GM19324 (cell line): ENCODE data around the gene IFT88.
"Not testable (repeated sequence)": the region's sequence is repeated elsewhere in the genome, so short reads cannot be mapped to it uniquely, and the experiment has no call there.

Experiments used
- ATAC-seq: cut with Tn5 transposase; IDR thresholded peaks from one replicate; pipeline ENCODE4 v1.9.1; 2021; ENCODE audit warnings: mild to moderate bottlenecking, moderate library complexity; ENCODE audit not compliant: unreplicated experiment, low FRiP score

The IFT88 gene

DNA sequence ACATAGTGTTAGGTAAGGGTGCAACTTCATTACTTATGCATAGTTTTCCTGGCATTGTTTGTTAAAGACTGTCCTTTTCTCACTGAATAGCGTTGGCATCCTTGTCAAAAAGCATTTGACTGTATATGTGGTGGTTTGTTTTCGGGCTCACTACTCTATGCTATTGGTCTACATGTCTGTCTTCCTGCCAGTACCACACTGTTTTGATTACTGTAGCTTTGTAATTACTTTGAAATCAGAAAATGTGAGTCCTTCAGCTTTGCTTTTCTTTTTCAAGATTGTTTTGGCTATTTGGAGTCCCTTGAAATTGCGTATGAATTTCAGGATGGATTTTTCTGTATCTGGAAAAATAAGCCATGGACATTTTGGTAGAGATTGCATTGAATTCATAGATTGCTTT lies 56.0 kb downstream of the IFT88 start:
- ATAC-seq: no peak

DNA sequence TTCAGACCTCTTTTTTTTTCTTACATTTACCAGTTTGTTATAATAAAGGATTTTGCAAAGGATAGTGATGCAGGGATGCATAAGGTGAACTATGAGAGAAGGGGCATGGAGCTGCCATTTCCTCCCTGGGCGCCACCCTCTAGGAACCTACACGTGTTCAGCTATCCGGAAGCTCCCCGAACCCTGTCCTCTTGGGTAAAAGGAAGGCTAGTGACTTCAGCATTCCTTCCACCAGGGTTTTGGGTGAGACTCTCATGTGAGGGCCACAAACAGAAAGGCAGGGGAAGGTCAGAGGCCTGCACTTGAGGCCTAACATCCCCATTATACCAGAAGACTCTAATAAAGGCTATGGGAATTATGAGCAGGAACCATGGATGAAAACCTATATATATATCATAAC lies 57.3 kb downstream of the IFT88 start:
- no peak for ATAC-seq

DNA sequence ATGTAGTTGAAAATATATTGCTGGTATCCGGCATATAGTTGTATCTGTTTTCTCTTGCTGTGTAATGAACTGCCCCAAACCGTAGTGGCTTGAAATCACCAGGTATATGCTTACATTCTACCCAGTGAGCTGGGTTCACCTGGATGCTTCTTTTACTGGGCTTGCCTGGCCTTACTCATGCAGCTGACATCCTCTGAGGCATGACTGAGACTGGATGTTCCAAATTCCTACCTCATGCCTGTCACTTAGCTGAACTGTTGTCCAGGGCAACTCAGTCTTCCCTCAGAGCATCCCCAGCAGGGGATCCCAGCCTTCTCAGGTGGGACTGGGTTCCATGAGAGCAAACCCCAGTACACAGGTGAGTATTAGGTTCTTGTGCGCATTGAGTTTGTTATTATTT lies 66.8 kb downstream of the IFT88 start:
- ATAC-seq: no peak

DNA sequence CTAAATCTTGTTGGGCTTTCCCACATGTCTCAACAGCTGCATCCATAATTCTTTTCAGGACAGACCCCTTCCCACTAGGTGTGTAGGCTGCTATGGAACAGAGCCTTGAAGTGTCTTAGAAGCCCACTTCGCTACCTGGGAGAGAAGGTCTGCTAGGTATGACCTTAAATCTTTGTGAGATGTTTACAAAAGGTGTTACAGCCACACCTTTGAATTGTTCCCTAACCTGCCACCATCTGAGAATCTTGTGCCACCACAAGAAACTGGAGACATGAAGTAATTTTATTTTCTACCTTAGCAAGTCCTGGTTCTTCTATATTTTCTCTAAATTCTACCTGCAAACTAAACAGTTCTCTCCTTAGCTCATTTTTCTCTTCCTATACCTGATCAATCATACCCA lies 69.1 kb downstream of the IFT88 start:
- ATAC-seq: no peak

DNA sequence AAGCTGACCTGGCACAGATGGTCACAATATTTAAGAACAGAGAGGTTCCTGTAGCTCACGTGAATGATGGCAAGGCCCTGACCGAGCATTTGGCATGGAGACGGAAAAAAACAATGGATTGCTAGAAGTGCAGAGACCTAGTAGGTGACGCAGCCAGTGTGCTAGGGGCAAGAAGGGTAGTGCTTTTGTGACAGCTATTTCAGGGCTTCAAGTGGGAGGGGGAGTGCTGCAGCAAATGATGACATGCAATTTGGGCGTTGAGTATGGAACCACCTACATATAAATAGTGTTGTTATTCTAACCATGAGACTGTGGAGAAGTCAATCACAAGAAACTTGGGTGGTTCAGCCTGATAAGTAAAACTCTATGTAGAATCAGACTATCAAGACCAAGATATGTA lies 70.9 kb downstream of the IFT88 start:
- no peak for ATAC-seq

DNA sequence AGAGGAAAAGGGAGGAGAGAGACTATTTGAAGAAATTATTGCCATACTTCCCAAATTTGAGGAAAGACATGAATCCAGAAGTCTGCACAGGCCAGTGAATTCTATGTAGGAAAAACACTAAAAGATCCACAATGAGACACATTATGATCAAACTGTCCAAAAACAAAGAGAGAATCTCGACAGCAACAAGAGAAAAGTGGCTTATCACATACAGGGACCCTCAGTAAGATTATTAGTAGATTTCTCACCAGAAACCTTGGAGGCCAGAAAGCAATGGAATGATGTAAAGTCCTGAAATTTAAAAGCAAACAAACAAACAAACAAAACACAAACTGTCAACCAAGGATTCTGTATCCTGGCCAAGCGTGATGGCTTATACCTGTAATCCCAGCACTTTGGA lies 80.8 kb downstream of the IFT88 start:
- no peak for ATAC-seq

DNA sequence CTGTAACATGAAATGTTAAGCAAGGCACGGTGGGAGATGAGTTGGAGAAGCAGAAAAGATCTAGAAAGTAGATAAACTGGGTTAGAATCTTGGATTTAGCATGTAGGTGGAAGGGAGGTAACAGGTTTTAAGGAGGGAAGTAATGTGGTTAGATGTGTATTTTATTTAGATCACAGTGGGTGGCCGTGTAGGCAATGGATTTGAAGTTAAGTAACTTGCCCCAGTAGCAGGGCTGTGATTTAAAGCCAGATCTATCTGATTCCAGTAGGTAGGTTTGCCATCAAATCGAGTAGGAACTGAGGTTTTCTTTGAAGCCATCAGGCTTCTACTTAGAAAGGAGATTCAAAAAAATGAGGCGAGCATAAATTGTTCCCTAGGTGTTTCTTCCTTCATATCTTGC lies 86.0 kb downstream of the IFT88 start:
- no peak for ATAC-seq

DNA sequence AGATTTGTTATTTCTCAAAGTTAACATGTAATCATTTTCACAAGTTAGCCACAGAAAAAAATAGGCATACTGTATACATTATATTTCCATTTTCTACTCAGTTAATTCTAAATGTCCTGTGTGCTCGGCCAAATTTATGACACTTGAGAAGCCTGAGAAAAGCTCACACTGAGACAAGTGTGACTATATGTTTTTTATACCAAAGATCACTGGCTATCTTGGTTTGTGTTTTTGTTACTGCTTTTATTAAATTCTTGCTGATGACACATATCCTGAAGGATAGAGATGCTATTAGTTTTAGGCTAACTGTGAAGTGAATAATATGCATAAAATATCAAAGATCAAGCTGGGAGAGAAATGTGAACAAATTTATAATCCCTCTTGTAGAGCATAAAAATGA lies 87.2 kb downstream of the IFT88 start:
- ATAC-seq: no peak

DNA sequence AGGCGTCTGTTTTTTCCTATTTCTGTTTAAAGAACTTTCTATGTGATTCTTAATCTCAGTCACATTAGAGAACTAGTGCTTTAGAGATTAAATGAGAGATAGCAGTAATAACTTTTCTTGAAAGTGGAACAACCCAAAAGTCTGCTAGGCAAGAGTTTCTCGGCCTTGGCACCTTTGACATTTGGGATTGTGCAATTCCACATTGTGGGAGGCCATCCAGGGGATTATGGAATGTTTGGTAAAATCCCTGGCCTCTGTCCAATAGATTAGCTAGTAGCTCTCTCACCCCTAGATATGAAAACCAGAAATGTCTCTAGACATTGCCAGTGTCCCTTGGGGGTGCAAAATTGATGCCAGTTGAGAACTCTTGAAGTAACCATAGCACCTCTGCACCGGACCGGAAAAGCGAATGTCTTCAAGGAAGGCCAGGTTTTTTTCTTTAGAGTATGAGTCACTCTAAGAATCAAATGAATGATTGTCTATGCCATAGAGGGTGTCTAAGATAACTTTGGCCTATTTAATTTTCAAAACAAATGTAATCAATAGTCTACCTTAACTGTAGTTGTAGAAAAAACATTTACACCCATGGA lies 91.6 kb downstream of the IFT88 start:
- ATAC-seq: no peak

DNA sequence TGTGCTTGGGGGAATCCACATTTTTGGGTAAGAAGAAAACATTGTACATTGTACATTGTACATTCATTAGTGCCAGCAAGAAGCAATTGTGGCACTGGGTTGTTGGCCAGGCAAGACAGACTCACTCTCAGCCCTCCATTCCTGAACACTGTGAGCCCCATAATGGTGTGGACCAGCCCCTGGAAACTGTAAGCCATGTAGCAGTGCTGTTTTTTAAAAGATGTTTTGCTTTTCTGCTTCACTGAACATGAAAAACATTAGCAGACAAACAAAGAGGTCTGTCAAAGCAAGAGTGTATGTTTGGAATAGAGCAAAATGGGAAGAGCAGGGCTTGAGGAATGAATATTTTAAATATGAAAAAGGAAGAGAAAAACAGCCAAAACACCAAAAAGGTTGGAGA lies 97.4 kb downstream of the IFT88 start:
- no peak for ATAC-seq

DNA sequence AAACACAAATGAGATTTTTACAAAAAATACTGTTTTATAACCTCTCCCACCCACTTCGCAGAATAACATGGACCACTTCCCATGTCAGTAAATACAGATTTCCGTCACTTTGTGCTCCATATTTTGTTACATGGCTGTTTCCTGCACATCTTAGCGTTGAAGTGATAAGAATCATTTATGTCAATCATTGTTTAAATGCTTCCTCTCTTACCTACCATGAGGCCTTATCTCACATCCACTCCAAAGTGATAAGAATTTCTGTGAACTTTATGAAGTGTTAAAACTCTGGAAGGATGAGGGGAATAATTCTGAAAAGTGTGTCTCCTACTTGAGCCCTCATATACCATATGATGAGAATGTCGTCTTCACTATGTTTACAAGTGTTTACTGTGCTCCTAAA lies 100.0 kb downstream of the IFT88 start:
- no peak for ATAC-seq

DNA sequence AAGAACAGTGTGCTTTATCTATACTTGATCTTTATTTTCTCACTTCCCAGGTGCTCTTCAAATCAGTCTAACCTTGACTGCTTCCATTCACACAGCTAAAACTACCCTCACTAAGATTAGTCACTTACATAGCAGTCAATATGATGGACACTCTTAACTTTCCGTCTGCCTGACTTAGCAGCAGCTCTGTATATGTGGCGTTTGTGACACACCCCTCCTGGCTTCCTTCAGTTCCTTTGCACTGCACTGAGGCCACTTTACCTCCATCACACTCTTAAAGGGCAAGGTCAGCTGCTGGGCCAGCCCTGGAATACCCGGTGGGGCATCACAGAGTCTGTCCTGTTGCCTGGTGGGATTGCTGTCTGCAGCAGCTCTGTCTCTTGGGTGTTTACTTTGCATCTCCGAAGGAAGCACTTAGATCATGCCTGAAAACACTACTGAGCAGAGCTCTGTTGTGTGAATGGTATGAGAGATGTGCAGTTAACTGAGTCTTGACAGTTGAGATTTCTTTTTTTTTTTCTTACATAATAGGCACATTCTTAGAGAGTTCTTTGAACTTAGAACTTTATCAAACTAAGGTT lies 101.0 kb downstream of the IFT88 start:
- ATAC-seq: no peak

DNA sequence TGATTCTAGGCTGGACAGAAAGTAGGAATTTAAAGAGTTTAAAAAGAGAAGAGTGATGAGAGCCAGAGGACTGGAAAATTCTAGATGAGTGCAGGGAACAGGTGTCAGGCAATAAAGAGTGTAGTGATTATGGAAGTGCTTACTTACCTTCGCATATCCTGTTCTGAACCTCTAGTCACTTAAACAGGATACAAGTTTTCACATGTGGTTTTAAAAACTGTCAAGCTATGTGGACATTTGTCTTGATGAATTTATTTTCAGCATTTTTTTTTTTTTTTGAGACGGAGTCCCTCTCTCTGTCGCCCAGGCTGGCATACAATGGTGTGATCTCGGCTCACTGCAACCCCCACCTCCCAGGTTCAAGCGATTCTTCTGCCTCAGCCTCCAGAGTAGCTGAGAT lies 102.2 kb downstream of the IFT88 start:
- no peak for ATAC-seq

DNA sequence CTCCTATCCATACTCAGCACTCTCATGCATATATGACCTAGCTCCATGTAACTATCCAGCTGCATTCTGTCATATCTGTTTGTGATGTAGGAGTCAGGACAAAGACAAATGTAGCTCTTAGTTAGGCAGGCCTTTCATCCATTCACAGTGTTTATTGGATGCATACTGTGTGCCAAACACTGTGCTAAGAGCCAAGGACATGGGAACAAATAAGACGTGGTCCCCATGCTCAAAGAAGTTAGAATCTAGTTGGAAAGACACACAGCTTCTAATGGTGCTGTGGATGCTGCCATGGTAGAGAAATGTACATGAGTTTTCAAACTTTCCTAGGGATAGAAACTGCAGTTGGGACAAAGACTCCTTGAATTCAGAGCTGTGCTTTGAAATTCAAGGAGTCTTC lies 104.8 kb downstream of the IFT88 start:
- ATAC-seq: no peak

DNA sequence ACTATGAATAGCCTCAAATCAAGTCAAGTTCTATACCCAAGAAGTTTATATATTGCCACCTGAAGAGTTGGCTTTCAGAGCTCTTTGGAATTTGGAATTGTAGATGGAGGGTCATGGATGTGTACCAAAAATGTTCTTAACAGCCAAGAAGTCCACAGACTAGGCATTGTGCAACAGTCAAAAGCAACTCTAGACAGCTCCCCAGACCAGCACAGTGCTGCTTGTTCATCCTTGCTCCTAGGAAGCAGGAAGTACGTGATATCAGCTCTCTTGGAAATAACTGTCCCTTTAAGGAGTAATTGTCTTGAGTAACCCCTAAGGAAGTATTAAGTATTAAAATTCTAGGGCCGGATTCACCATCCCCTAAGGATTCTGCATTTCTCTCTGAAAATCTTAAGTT lies 105.8 kb downstream of the IFT88 start:
- no peak for ATAC-seq

DNA sequence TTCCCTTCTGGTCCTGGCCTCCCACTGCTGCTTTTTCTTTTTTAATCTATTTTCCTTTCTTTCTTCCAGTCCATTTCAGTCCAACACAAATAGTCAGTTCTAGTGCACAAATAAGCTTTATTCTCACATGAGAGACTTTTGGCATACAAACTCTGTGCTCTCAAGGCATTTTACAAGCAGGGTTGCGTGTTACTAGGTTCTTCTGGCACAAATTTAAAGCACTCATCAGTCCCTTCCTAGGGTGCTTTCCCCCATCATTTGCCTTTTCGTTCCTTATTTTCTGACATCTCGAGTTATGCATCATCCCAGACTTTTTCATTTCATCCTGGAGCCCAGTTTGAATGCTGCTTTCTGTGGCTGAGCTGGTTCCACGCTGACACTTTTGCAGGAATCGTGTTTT lies 106.8 kb downstream of the IFT88 start:
- no peak for ATAC-seq

DNA sequence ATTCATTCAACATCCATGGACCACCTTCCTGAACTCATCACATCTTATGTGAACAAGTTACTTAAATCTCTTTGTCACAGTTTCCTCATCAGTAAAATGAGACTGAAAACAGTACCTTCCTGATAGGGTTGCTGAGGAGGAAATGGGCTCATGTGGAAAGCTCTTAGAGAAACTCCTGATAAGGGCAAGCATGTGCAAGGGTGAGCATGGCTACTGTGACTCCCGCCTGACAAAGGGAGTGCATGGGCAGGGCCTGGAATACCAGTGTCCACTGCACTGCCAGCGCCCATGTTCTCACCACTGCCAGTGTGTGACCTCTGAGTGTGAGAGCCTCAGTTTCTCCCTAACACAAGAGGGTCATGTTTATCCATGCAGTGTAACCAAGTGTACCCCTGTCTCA lies 109.3 kb downstream of the IFT88 start:
- no peak for ATAC-seq

DNA sequence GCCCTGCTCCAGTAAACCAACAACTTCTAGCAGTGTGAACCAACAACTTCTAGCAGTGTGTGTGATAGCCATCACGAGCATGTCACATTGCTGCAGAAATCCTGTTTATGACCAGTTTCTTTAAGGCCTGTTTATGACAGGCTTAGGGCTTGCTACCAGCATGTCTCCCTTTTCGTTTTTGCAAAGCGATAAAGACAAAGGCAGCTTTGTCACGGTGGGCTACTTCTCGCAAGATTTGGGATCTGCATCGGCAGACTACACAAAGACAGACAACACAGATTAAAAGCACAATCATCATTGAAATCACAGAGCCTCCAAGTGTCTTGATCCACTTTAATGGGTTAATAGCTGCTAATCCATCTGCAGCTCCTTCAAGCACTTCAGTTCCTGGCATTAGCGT lies 111.6 kb downstream of the IFT88 start:
- ATAC-seq: not testable (repeated sequence)

DNA sequence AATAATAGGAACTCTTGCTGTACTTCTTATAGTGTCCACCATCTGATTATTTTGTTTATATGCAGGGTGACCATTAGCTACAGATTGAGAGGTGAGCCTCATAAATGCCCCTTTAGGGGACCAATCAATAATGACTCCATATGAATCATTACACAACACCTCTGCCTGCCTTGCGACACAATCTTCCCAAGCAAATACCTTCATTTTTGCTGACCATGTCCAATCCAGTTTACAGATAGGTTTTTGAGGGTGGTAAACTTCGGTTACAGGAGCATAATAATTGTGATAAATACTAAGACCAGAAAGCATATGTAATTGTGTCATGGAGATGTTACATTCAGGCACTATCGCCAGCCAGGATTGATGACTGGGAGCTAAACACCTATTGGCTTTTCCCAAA lies 112.9 kb downstream of the IFT88 start:
- ATAC-seq: no peak

DNA sequence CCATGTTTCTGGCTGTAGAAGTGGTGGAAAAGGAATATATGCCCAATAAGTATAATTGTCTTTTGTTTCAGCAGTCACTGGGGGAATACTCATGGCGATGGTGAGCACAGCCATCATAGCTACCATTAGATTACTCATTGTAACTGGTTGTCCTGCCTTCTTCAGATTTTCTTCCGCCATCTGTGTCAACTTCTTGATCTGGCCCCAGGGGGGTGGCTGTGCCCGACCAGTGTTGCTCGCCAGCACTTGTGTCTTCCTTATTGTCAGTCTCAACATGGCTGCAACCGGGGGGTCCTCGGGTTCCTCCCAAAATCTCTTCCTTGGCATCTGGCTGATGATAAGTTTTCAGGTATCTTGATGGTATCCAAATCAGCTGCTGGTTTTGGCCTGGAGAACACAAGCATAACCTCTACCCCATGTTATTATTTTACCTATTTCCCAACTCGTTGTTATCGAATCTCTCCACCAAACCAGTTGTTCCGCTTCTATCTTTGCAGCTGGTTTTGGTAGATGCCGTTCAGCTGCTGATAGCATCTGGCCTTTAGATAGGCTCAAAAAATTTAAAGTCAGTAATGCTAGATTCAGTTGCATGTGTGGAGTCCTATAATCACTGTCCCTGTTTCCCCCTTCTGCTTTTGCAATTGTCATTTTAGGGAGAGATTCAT lies 113.6 kb downstream of the IFT88 start:
- ATAC-seq: no peak

DNA sequence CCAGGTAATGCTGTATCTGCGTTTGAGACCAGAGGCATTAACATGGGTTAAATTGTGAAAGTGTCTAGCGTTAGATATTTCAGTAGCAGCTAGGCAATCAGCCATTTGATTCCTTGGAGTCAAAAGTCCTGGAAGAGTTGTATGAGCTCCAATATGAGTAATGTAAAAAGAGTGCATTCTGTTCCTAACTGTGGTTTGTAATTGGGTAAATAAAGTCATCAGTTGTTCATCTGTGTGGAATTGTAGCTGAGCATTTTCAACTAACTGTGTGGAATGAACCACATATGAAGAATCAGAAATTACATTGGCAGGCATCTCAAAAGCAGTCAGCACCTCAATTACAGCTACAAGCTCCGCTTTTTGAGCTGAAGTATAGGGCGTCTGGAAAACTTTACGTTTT lies 114.5 kb downstream of the IFT88 start:
- not testable (repeated sequence) for ATAC-seq

DNA sequence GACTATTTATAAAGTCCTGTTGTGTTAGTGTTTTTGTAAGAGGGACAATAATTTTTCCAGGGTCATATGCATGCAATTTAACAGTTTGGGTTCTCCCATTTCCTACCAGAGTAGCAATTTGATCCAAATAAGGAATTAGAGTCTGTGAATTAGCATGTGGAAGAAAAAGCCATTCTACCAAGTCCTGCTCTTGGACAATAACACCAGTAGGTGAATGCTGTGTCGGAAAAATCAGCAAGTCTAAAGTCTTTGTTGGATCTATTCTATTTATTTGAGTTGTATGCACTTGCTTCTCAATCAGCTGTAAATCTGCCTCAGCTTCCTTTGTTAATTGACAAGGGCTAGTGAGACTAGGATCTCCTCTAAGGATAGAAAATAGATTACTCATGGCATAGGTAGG lies 115.1 kb downstream of the IFT88 start:
- ATAC-seq: no peak
